BLaER1 treated with 17β-estradiol and CSF1 and Interleukin-3, amounts not matched to agents 10 nM and 100 nM (cell line): Measurements from ENCODE around the gene SIX3.

Source experiments
- H3K27ac ChIP-seq, 11 experiments: shearing (Covaris generic); formaldehyde crosslinking; 2 replicates each; pipeline ENCODE4 v1.8.1; 2022
- H3K27me3 ChIP-seq, 11 experiments: shearing (Covaris generic); formaldehyde crosslinking; 2 replicates each; pipeline ENCODE4 v1.8.1; 2022
- H3K36me3 ChIP-seq, 11 experiments: shearing (Covaris generic); formaldehyde crosslinking; 2 replicates each; pipeline ENCODE4 v1.8.1; 2022
- H3K4me1 ChIP-seq, 10 experiments: shearing (Covaris generic); formaldehyde crosslinking; 2 replicates each; pipeline ENCODE4 v1.8.1; 2022
- H3K4me2 ChIP-seq, 11 experiments: shearing (Covaris generic); formaldehyde crosslinking; 2 replicates each; pipeline ENCODE4 v1.8.1; 2022
- H3K4me3 ChIP-seq, 10 experiments: shearing (Covaris generic); formaldehyde crosslinking; 2 replicates each; pipeline ENCODE4 v1.8.1; 2022
- H3K9ac ChIP-seq, 11 experiments: shearing (Covaris generic); formaldehyde crosslinking; 2 replicates each; pipeline ENCODE4 v1.8.1; 2022
- H3K9me3 ChIP-seq, 11 experiments: shearing (Covaris generic); formaldehyde crosslinking; replicated peaks in 1 of 11; 2 replicates each; pipeline ENCODE4 v1.8.1; 2022
- H4K20me1 ChIP-seq, 11 experiments: shearing (Covaris generic); formaldehyde crosslinking; 2 replicates each; pipeline ENCODE4 v1.8.1; 2022
- Cebpa-rat ChIP-seq, 11 experiments: shearing (Covaris generic); IDR thresholded peaks; 2 replicates each; pipeline ENCODE4 v1.8.1; 2022

SIX3 gene

DNA sequence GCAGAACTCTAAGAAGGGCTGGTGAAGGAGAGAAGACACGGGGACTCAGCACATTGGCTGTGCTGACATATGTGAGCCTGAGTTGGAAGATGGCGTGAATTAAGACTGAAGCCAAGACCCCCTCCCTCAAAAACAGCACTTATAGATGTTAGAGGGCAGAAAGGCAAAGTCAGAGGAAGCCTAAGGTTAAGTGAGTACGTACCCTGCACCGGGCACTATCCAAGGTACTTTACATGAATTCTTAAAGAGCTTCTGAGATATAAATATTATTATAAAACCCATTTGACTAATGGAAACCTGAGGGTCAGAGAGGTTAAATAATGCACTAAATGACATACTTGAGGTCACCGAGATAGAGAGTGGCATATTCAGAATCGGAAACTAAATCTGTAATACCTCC lies 25.6 kb downstream of the SIX3 start:
- no peaks in the 10 kb centered on the region for H3K27me3 ChIP-seq
- H3K36me3 ChIP-seq = no peaks in the 10 kb centered on the region
- no peak overlapping the region for H3K27ac ChIP-seq
- no peak overlapping the region for H3K9ac ChIP-seq
- H3K9me3 ChIP-seq = no peaks in the 10 kb centered on the region
- H4K20me1 ChIP-seq = no peaks in the 10 kb centered on the region
- peaks cover 0 to 32% (median 11%) of the 10 kb centered on the region in 10 experiments; a peak in 12 of 20 replicates for H3K4me1 ChIP-seq
- no peak for TF ChIP-seq Cebpa-rat (IDR thresholded peaks at IDR 0.05)
- H3K4me3 ChIP-seq = no peak overlapping the region
- no peak overlapping the region for H3K4me2 ChIP-seq

DNA sequence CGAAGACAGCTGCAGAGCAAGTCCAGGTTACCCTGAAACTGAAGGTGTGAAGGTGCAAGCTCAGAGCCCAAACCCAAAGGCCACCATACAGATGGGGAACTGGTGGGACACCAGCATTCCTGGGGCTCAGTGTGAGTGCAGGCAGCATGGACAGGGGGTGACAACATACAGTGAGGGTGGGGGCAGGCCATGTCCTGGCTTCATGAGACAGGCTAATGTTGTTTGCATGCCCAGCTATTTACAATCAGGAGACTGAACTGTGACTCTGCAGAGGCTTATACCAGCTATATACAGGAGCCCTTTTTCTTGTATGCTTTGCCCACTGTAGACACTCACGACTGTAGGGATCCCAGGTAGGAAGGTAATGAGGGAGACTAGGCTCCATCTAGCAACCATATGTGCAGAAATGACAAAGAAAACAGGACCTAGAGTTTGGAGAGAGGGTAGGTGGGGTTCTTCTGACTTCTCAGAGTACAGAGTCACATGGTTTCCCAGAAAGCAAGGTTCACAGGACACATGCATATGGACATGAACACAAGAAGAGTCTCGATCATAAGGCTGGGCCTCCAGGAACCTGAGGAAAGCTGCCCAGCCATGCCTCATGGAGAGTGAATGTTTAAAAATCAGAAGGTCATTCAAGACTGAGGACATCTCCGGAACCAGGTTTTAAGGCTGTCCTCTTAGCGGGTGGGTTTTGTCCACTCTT lies 26.4 kb downstream of the SIX3 start:
- H3K27me3 ChIP-seq = no peaks in the 10 kb centered on the region
- H3K4me1 ChIP-seq = peaks cover 0 to 32% (median 11%) of the 10 kb centered on the region in 10 experiments; a peak in 12 of 20 replicates
- no peaks in the 10 kb centered on the region for H3K9me3 ChIP-seq
- no peak overlapping the region for H3K4me2 ChIP-seq
- H3K27ac ChIP-seq = no peak overlapping the region
- H4K20me1 ChIP-seq = no peaks in the 10 kb centered on the region
- no peak overlapping the region for H3K4me3 ChIP-seq
- TF ChIP-seq Cebpa-rat (IDR thresholded peaks at IDR 0.05) = no peak
- no peaks in the 10 kb centered on the region for H3K36me3 ChIP-seq
- H3K9ac ChIP-seq = no peak overlapping the region

DNA sequence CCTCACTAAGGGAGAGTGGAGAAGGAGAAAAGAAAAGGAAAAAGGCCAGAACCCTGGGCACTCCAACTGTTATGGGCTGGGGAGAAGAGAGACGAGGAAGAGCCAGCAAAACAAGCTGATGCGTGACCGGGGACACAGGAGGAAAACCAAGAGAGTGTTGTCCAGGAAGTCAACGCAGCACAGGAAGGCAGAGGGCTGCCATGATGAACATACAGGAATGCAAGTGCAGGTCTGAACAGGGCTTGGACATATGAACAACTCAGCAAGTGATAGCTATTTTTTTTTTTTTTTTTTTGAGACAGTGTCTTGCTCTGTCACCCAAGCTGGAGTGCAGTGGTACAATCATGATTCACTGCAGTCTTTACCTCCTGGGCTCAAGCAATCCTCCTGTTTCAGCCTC lies 28.4 kb downstream of the SIX3 start:
- Histone ChIP-seq H4K20me1 (no peaks in the 10 kb centered on the region), H3K4me3 (no peak overlapping the region), H3K36me3 (no peaks in the 10 kb centered on the region), H3K9me3 (no peaks in the 10 kb centered on the region), H3K9ac (no peak overlapping the region), H3K4me1 (peaks cover 0 to 19% (median 4%) of the 10 kb centered on the region in 10 experiments; a peak in 7 of 20 replicates), H3K27ac (no peak overlapping the region), H3K4me2 (no peak overlapping the region), H3K27me3 (no peaks in the 10 kb centered on the region)
- TF ChIP-seq Cebpa-rat (IDR thresholded peaks at IDR 0.05) = no peak

DNA sequence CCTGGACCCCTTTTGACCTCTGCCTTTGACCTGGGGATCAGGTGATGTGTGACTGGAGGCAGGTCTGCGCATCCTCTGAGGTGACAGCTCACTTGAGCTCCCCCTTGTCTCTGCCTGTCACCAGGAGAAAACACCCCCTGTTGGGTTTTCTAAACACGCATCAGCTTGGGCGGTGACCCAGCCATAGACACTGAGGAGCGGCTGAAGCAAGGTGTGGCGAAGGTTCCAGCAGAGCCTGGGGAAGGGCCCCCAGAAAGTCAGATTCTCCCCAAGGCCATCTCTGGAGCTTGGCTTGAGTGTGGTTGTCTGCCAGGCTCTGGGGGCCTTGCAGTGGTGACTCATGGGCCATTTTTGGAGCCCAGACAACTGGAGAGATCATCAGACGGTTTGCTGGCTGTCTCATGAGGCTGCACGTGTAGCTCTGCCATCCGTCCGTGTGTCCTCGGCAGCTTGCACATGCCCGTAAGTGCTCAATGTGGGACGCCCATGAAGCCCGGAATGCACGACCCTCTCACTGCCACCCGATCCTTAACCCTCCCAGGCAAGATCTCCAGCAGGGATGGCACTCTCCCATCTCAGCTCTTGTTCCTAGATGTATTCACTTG lies 29.4 kb downstream of the SIX3 start:
- H4K20me1 ChIP-seq = no peaks in the 10 kb centered on the region
- TF ChIP-seq Cebpa-rat (IDR thresholded peaks at IDR 0.05) = no peak
- no peaks in the 10 kb centered on the region for H3K9me3 ChIP-seq
- no peaks in the 10 kb centered on the region for H3K27me3 ChIP-seq
- H3K4me1 ChIP-seq = peaks cover 0 to 9% (median 0%) of the 10 kb centered on the region in 10 experiments; a peak in 6 of 20 replicates
- no peak overlapping the region for H3K9ac ChIP-seq
- no peak overlapping the region for H3K4me3 ChIP-seq
- no peak overlapping the region for H3K27ac ChIP-seq
- no peaks in the 10 kb centered on the region for H3K36me3 ChIP-seq
- no peak overlapping the region for H3K4me2 ChIP-seq

DNA sequence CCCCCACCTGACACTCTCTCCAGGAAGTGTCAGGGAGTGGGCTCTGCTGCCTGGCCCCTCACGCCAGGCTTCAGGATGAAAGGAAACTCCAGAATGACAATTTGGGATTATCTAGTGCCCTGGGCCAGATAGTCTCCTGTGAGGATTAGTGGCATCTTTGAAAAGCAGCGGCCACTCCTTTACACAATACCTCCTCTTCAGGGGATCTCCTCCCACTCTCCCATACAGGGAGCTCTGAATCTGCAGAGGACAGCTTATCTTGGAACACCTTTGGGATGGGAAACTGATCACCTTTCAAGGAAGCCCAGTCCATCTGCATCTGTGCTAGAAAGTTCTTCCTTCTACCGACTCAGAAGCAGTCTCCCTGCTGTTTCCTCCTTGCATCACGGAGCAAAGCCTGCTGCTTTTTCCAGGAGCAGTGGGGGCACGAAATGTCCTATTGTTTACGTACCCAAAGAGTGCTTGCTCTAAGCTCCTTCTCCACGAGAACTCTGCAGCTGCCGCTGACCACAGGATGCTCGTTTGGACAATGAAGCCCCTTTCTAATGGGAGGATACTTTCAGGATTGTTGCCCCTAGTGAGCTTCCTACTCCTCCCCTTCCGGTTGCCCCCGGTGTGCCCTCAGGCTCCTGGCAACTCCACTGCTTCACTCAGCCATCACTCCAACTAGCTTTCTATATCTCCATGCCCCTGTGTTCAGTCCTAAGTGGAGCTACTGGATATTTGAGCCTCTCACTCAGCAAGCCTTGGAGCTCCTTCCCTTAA lies 31.5 kb downstream of the SIX3 start:
- no peak overlapping the region for H3K27ac ChIP-seq
- no peaks in the 10 kb centered on the region for H3K4me1 ChIP-seq
- H3K36me3 ChIP-seq = no peaks in the 10 kb centered on the region
- H4K20me1 ChIP-seq = no peaks in the 10 kb centered on the region
- H3K4me2 ChIP-seq = no peak overlapping the region
- no peaks in the 10 kb centered on the region for H3K9me3 ChIP-seq
- no peaks in the 10 kb centered on the region for H3K27me3 ChIP-seq
- H3K9ac ChIP-seq = no peak overlapping the region
- no peak overlapping the region for H3K4me3 ChIP-seq
- no peak for TF ChIP-seq Cebpa-rat (IDR thresholded peaks at IDR 0.05)

DNA sequence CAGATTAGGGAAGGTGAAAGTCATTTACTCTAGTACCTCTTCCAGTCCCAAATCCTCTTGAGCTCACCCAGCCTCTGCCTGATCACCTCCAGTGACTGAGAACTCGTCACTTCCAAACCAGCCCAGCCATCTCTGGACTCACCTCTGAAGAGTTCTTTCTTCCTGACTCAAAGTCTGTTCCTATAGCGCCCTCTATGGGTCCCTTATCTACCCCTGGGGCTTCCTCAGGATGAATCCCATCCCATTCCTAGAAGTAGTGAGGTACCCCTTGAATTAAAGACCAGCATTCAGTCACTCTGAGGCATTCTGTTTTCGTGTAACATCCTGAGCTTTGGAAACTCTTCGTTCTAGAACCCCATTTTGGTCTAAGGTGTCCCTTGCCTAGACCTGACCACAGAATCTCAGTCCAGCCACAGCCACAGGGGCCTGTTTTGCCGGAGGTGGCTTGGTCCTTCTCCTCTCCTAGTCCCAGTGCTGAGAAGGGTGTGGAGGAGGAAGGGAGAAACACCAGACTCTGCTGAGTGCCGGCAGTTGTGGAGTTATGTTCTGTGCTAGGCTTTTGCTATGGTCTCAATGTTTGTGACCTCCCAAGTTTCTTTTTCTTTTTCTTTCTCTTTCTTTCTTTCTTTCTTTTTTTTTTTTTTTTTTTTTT lies 32.7 kb downstream of the SIX3 start:
- H3K4me1 ChIP-seq = no peaks in the 10 kb centered on the region
- TF ChIP-seq Cebpa-rat (IDR thresholded peaks at IDR 0.05) = no peak

DNA sequence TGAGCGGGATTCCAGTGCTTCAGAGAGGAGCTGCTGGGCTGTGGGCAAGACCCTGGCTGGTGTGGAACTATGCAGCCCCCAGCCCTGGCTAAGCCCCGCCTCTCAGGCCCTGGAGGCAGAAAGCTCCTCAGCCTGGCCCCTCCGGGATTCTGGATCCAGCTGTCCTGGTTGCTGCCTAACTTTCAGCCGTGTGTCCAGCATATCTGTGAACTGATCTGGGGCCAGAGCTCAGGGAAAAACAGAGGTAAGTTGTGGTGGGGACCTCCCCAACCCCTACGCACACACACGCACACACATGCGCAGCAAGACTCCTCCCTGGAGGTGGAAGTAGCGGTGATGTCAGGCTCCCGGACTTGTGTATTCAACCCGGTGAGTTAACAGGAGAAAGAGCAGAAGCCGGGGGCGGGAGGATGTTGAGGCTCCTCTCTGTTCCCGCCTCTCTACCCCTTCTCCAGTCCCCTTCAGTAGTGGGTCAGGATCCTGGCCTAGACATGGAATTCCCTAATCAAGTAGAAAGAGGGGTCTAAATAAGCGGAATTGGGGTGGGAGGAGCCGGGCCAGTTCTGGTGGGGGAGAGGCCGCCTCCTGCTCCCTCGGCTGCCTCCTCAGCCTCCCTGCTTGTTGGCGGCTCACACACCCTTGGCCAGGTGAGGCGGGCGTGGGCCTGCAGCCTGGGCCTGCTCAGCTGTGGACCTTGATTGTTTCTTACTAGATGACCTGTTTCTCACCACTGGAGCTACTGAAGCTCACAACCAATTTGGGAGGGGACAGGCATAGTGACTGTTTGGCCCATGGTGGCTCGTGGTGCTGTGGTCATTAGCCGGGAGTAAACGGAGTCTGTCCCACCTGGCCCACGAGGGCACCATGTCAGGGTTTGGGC lies 34.3 kb downstream of the SIX3 start:
- H3K9ac ChIP-seq = no peak overlapping the region
- no peak overlapping the region for H3K4me2 ChIP-seq
- no peaks in the 10 kb centered on the region for H3K4me1 ChIP-seq
- H3K36me3 ChIP-seq = no peaks in the 10 kb centered on the region
- H3K27ac ChIP-seq = no peak overlapping the region
- H3K27me3 ChIP-seq = no peaks in the 10 kb centered on the region
- H3K4me3 ChIP-seq = no peak overlapping the region
- no peak for TF ChIP-seq Cebpa-rat (IDR thresholded peaks at IDR 0.05)
- no peaks in the 10 kb centered on the region for H4K20me1 ChIP-seq
- H3K9me3 ChIP-seq = no peaks in the 10 kb centered on the region

More for the DNA sequence above, 32.7 kb downstream of the SIX3 start:
- no peak overlapping the region for H3K4me2 ChIP-seq
- H3K36me3 ChIP-seq = no peaks in the 10 kb centered on the region
- H3K27me3 ChIP-seq = no peaks in the 10 kb centered on the region
- H3K27ac ChIP-seq = no peak overlapping the region
- H3K4me3 ChIP-seq = no peak overlapping the region
- H3K9me3 ChIP-seq = no peaks in the 10 kb centered on the region
- H3K9ac ChIP-seq = no peak overlapping the region
- no peaks in the 10 kb centered on the region for H4K20me1 ChIP-seq

DNA sequence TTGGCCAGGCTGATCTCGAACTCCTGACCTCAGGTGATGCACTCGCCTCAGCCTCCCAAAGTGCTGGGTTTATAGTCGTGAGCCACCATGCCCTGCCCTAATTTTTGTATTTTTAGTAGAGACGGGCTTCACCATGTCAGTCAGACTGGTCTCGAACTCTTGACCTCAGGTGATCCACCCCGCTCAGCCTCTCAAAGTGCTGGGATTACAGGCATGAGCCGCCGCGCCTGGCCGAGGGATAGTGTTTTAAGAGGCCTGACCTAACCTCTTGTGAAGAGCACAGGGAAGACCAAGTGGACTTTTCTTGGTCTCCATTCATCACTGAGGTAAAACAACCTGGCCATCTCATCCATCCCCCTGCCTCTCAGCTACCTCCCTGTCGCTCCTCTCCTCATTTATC lies 38.1 kb downstream of the SIX3 start:
- H3K4me3 ChIP-seq = no peak overlapping the region
- H3K9me3 ChIP-seq = peaks cover 0 to 6% (median 0%) of the 10 kb centered on the region in 11 experiments; a peak in 1 of 22 replicates
- no peaks in the 10 kb centered on the region for H3K27me3 ChIP-seq
- peaks cover 0 to 12% (median 1%) of the 10 kb centered on the region in 10 experiments; a peak in 4 of 20 replicates for H3K4me1 ChIP-seq
- TF ChIP-seq Cebpa-rat (IDR thresholded peaks at IDR 0.05) = no peak
- H3K4me2 ChIP-seq = no peak overlapping the region
- no peak overlapping the region for H3K9ac ChIP-seq
- no peaks in the 10 kb centered on the region for H4K20me1 ChIP-seq
- no peaks in the 10 kb centered on the region for H3K36me3 ChIP-seq
- H3K27ac ChIP-seq = no peak overlapping the region
